Activated CD4-positive, alpha-beta T cell treated with anti-CD3 and anti-CD28 coated beads, Interleukin-2, amount 10 ng/mL, durations not matched to agents 7 days and 5 days (primary cell): Measurements from ENCODE around the gene TREML2. TPM values are rescaled to one million over a fixed set of nuclear protein-coding genes. Genes with fewer than 3 reads are reported as not detected.

Experiments
- CTCF ChIA-PET: fragments of 350-600 bp; sonication (Branson Sonifier 250); formaldehyde crosslinking; loops from one replicate; lab custom pipeline; 2021; ENCODE audit warnings: antibody characterized with exemption; lab: Charles Lee
- POLR2A ChIA-PET: fragments of 350-600 bp; sonication (Branson Sonifier 250); formaldehyde crosslinking; loops from one replicate; lab custom pipeline; 2021; ENCODE audit warnings: antibody characterized with exemption; lab: Charles Lee
- DNase-seq: peaks from one replicate; pipeline ENCODE4 v3.0.0-alpha.2; 2020
- H3K27ac Mint-ChIP-seq: one replicate; pipeline ENCODE4 v1.8.0; 2021; ENCODE audit warnings: mild to moderate bottlenecking, moderate library complexity, mixed read lengths
- H3K27me3 Mint-ChIP-seq: one replicate; pipeline ENCODE4 v1.8.0; 2021; ENCODE audit warnings: mixed read lengths
- H3K36me3 Mint-ChIP-seq: one replicate; pipeline ENCODE4 v1.8.0; 2021; ENCODE audit warnings: low read depth, mixed read lengths
- H3K4me1 Mint-ChIP-seq: one replicate; pipeline ENCODE4 v1.8.0; 2021; ENCODE audit warnings: mixed read lengths
- H3K4me3 Mint-ChIP-seq: one replicate; pipeline ENCODE4 v1.8.0; 2021; ENCODE audit warnings: mild to moderate bottlenecking, moderate library complexity, mixed read lengths
- H3K9me3 Mint-ChIP-seq: one replicate; pipeline ENCODE4 v1.8.0; 2021; ENCODE audit warnings: mixed read lengths
- total RNA-seq, 2 experiments: library from RNA; stranded (reverse); gene quantifications; one replicate each; pipeline ENCODE4 v1.2.3, GENCODE V29; 2021

Gene TREML2
- total RNA-seq, 2 experiments from 2014 or later: 22.9 to 25.8 TPM

DNA sequence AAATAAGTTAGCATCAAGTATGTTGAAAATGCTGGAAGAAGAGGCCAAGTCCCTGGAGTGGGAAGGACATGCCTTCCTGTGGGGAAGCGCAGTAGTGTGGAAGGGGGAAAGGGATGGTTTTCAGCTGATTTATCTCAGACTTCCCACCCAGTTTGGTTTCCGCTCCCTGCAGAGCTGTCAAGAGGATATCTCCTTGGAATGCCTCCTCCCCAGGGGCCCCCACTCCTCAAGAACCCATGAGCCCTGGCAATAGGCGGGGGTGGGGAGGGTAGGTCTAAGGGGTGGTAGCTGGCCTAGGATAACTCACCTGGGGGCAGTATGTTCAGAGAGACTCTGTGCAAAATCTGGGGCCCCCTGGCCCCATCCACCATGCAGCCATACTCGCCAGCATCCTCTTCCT, 47.5 kb downstream of the TREML2 start:
- ChIA-PET CTCF (interaction anchor here (1.2 kb wide), 1 partner anchor 29 kb away, joined by 3 read pairs; no protein-coding TSS in a partner anchor), POLR2A (no interaction called here)
- H3K27ac Mint-ChIP-seq: no peak overlapping the region
- H3K4me3 Mint-ChIP-seq: no peak overlapping the region
- no peaks in the 10 kb centered on the region for H3K9me3 Mint-ChIP-seq
- DNase-seq: no peak
- H3K27me3 Mint-ChIP-seq: peaks cover 11% of the 10 kb centered on the region
- peaks cover 9% of the 10 kb centered on the region for H3K4me1 Mint-ChIP-seq
- no peaks in the 10 kb centered on the region for H3K36me3 Mint-ChIP-seq

GRCh38 chr6:41150671-41151070, 50.3 kb downstream of the TREML2 start:
- no peak for DNase-seq
- H3K36me3 Mint-ChIP-seq: peaks cover 2% of the 10 kb centered on the region
- CTCF ChIA-PET: no interaction called here
- no peak overlapping the region for H3K27ac Mint-ChIP-seq
- peaks cover 6% of the 10 kb centered on the region for H3K27me3 Mint-ChIP-seq
- peaks cover 19% of the 10 kb centered on the region for H3K4me1 Mint-ChIP-seq
- H3K9me3 Mint-ChIP-seq: no peaks in the 10 kb centered on the region
- POLR2A ChIA-PET: no interaction called here
- no peak overlapping the region for H3K4me3 Mint-ChIP-seq

DNA sequence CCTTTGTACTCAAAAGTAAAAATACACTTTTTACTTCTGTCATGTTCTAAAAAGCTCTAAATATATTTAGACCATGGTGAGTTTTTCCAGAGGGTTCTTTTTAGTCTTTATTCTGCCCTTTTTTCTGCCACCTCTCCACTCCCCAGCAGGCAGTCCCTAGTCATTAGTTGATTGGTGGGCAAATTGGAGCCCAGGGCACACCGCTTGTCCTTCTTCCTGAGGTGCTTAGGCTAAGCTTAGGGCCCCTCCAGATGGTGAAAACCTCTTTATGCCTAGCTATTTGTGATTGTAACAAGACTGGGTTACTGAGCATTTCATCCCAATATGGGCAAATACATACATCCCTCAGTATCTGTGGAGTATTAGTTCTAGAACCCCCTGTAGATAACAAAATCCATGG, 53.0 kb downstream of the TREML2 start:
- peaks cover 16% of the 10 kb centered on the region for H3K4me1 Mint-ChIP-seq
- ChIA-PET POLR2A (no interaction called here), CTCF (no interaction called here)
- DNase-seq: no peak
- H3K36me3 Mint-ChIP-seq: peaks cover 2% of the 10 kb centered on the region
- peak overlapping the region; percentile 8 for H3K4me3 Mint-ChIP-seq
- peak overlapping the region; percentile 32 for H3K27ac Mint-ChIP-seq
- no peaks in the 10 kb centered on the region for H3K27me3 Mint-ChIP-seq
- no peaks in the 10 kb centered on the region for H3K9me3 Mint-ChIP-seq

Other genes starting within 250 kb of the TREML2 start
- gene UNC5CL, start 161.9 kb downstream of the TREML2 start, total RNA-seq: 1 to 10 TPM; 1.1 to 1.6 TPM
- gene TSPO2, start 158.7 kb downstream of the TREML2 start, total RNA-seq: not detected
- not detected for gene APOBEC2, start 147.9 kb downstream of the TREML2 start, total RNA-seq
- 10 to 100 TPM; 28.4 to 32.2 TPM for gene OARD1, start 128.8 kb downstream of the TREML2 start, total RNA-seq
- gene NFYA, start 128.2 kb downstream of the TREML2 start, total RNA-seq: 10 to 100 TPM; 33.8 to 36.9 TPM
- gene TREML1, start 46.8 kb downstream of the TREML2 start, total RNA-seq: not detected
- not detected for gene TREM2, start 38.0 kb downstream of the TREML2 start, total RNA-seq
- gene TREML4, start 27.2 kb upstream of the TREML2 start, total RNA-seq: not detected
- gene TREM1, start 85.5 kb upstream of the TREML2 start, total RNA-seq: under 1 TPM in 1 of 2 experiments, not detected in 1; 0.40 TPM
- not detected for gene NCR2, start 134.5 kb upstream of the TREML2 start, total RNA-seq